Tibial nerve (tissue), 4 donors: ENCODE results near the gene CRIP2. TPM values are rescaled to one million over a fixed set of nuclear protein-coding genes. Genes with fewer than 3 reads are reported as not detected.

Experiments
- DNase-seq, 2 donors: peaks; one replicate each; pipeline ENCODE4 v3.0.0-alpha.2; 2019; ENCODE audit warnings: low spot score in 2 of 2
- H3K27ac ChIP-seq, 4 donors: fragments of 200-600 bp; sonication (generic) in 3 of 4; one replicate each; pipeline ENCODE4 v1.5.1; 2017 to 2019; ENCODE audit warnings: mild to moderate bottlenecking in 1 of 4
- H3K27me3 ChIP-seq, 2 donors: fragments of 200-600 bp; sonication (generic) in 1 of 2; one replicate each; pipeline versions ENCODE4 v1.5.1 to v1.6.0; 2017 to 2019
- H3K36me3 ChIP-seq, 3 donors: fragments of 200-600 bp; sonication (generic); one replicate each; pipeline ENCODE4 v1.5.1; 2018 to 2019
- H3K4me1 ChIP-seq, 4 donors: fragments of 200-600 bp; sonication (generic) in 3 of 4; one replicate each; pipeline ENCODE4 v1.5.1; 2017 to 2019
- H3K4me3 ChIP-seq, 4 donors: fragments of 200-600 bp; sonication (generic) in 3 of 4; one replicate each; pipeline ENCODE4 v1.5.1; 2017 to 2019; ENCODE audit warnings: mild to moderate bottlenecking in 1 of 4, moderate library complexity in 1 of 4
- H3K9me3 ChIP-seq, 4 donors: fragments of 200-600 bp; sonication (generic) in 3 of 4; one replicate each; pipeline ENCODE4 v1.5.1; 2017 to 2019
- CTCF ChIP-seq, 5 experiments: fragments of 200-600 bp in 3 of 5; fragments of 450-650 bp in 2 of 5; sonication (generic) in 3 of 5; IDR thresholded peaks; one replicate each; pipeline ENCODE4 v1.5.1; 2016 to 2019; ENCODE audit warnings: antibody characterized with exemption in 5 of 5, mild to moderate bottlenecking in 3 of 5, moderate library complexity in 2 of 5
- EP300 ChIP-seq, 2 donors: sonication (generic); formaldehyde crosslinking; IDR thresholded peaks; one replicate each; pipeline ENCODE4 v1.6.1; 2017; ENCODE audit warnings: antibody characterized with exemption in 2 of 2, mild to moderate bottlenecking in 1 of 2
- POLR2A ChIP-seq, 2 donors: fragments of 450-650 bp; IDR thresholded peaks; one replicate each; pipeline ENCODE4 v1.6.1; 2017; ENCODE audit warnings: antibody characterized with exemption in 2 of 2, mild to moderate bottlenecking in 2 of 2, moderate library complexity in 2 of 2
- WGBS, 2 donors: methylation state at CpG; one replicate each; pipeline ENCODE4 v1.1.5; 2018; 5-methylcytosine and 5-hydroxymethylcytosine counted together
- total RNA-seq, 4 donors: library from RNA; depleted of rRNA; stranded (reverse); fragments of >200 nt; gene quantifications; one replicate each; pipeline ENCODE4 v1.1.0, GENCODE V29; 2016

Gene CRIP2
- total RNA-seq, 4 donors from 2014 or later: 161 to 268 (median 208) TPM

DNA sequence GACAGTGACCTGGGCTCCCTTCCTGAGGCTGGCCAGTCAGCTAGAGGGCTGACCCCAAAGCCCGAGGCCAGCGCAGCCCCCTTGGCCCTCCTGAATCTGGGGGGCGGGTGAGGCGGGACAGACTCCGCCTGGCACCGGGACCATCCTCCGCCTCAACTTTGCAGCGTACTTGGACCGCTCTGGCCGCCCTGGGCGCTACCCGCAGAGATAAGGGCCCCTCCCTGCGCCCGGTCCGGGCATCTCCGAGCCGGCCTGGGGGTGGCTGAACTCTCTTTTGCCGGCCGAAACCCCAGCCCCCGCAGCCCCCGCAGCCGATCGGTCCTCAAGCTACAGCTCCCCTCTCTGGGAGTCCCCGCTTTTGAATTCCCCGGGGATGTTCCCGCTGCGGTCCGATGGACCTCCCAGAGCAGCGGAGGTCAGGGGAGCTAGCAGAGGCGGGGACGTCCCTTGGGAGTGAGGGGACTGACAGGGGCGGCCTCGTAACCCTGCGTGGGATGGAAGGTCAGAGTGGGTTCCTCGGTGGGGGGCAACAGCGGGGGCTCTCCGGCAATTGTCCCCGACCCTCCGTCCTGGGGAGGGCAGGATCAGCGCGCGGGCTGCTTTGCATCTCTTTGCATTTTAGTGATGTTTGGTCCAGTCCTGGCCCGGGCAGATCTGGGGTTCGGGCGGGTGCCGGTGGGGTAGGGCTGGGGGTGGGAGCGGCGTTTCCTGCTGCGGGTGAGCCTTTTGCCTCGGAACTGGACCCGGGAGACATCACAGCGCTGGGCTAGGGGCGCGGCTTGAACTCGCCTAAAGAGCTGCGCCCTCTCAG lies 11.7 kb downstream of the CRIP2 start, which contains the start of gene CRIP1:
TSS of gene CRIP1 (plus strand) at position 724 of the 811 bp plus-strand sequence. CDS start 374 bp downstream, outside the sequence.
- H3K27me3 ChIP-seq: peaks cover 0 to 15% of the 10 kb centered on the region in 2 donors
- H3K36me3 ChIP-seq: no peaks in the 10 kb centered on the region
- no peaks in the 10 kb centered on the region for H3K9me3 ChIP-seq
- peaks cover 0 to 91% (median 74%) of the 10 kb centered on the region in 4 donors for H3K4me1 ChIP-seq
- TF ChIP-seq POLR2A (IDR thresholded peaks at IDR 0.05) (no peak), CTCF (IDR thresholded peaks at IDR 0.05) (no peak), EP300 (IDR thresholded peaks at IDR 0.05) (no peak)
- no peak for DNase-seq
- WGBS, 2 donors: 9 to 17% methylated on average over 35 to 43 of the region's 56 CpGs
- H3K27ac ChIP-seq: peak within 1 kb of the TSS; percentile 66 to 99 (median 96)
- H3K4me3 ChIP-seq: peak within 1 kb of the TSS; percentile 10 to 88 (median 56)

GRCh38 chr14:105486974-105487448 lies 12.4 kb downstream of the CRIP2 start:
- 2% methylated on average over 10 of the region's 45 CpGs; no CpG with 5 or more reads in 1 of the 2 donors for WGBS, 2 donors
- H3K4me1 ChIP-seq: peaks cover 0 to 91% (median 70%) of the 10 kb centered on the region in 4 donors
- peak in 1 of 2 donors; percentile 58 for DNase-seq
- H3K36me3 ChIP-seq: no peaks in the 10 kb centered on the region
- H3K4me3 ChIP-seq: peak overlapping the region; percentile 10 to 88 (median 56)
- peak overlapping the region; percentile 66 to 99 (median 96) for H3K27ac ChIP-seq
- TF ChIP-seq POLR2A (IDR thresholded peaks at IDR 0.05) (no peak), EP300 (IDR thresholded peaks at IDR 0.05) (peak in 1 of 2 donors; percentile 8)
- H3K9me3 ChIP-seq: no peaks in the 10 kb centered on the region
- peaks cover 0 to 15% of the 10 kb centered on the region in 2 donors for H3K27me3 ChIP-seq

GRCh38 chr14:105487449-105487985 lies 12.9 kb downstream of the CRIP2 start:
- Histone ChIP-seq H3K36me3 (peaks cover 0 to 1% (median 0%) of the 10 kb centered on the region in 3 donors), H3K4me1 (peaks cover 0 to 91% (median 65%) of the 10 kb centered on the region in 4 donors), H3K27me3 (peaks cover 0 to 15% of the 10 kb centered on the region in 2 donors), H3K27ac (peak overlapping the region; percentile 66 to 99 (median 96)), H3K4me3 (peak overlapping the region; percentile 10 to 88 (median 56)), H3K9me3 (no peaks in the 10 kb centered on the region)
- WGBS, 2 donors: 5% methylated on average over 42 of the region's 48 CpGs; no CpG with 5 or more reads in 1 of the 2 donors
- TF ChIP-seq EP300 (IDR thresholded peaks at IDR 0.05) (no peak), POLR2A (IDR thresholded peaks at IDR 0.05) (no peak), CTCF (IDR thresholded peaks at IDR 0.05) (no peak)
- DNase-seq: no peak

DNA sequence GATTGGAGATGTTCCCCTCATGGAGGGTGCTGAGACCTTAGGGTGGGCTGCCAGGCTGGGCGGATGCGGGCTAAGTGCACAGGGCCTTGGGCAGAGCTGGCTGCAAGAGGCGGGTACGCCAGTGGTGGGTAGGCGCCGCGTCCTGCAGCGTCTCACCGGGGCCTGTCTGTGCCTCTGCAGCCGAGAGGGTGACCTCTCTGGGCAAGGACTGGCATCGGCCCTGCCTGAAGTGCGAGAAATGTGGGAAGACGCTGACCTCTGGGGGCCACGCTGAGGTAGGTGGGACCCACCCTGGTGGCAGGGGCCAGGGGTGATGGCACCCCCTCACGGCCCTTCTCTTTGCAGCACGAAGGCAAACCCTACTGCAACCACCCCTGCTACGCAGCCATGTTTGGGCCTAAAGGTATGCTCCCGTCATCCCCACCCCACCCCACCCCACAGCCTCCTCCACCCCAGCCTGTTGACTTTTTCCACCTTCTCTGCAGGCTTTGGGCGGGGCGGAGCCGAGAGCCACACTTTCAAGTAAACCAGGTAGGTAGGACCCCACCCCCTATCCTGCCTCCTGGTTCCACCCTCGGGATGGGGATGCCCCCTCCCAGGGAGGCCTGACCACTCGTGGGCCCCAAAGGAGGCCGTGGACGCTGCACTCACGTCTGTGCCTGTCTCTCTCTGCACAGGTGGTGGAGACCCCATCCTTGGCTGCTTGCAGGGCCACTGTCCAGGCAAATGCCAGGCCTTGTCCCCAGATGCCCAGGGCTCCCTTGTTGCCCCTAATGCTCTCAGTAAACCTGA lies 13.6 kb downstream of the CRIP2 start:
- peaks cover 0 to 89% (median 59%) of the 10 kb centered on the region in 4 donors for H3K4me1 ChIP-seq

More for the DNA sequence above, 13.6 kb downstream of the CRIP2 start:
- peak overlapping the region; percentile 66 to 99 (median 96) for H3K27ac ChIP-seq
- DNase-seq: no peak
- peaks cover 0 to 8% (median 0%) of the 10 kb centered on the region in 3 donors for H3K36me3 ChIP-seq
- H3K9me3 ChIP-seq: no peaks in the 10 kb centered on the region
- H3K27me3 ChIP-seq: peaks cover 0 to 15% of the 10 kb centered on the region in 2 donors
- H3K4me3 ChIP-seq: peak overlapping the region; percentile 10 to 88 (median 56)
- TF ChIP-seq CTCF (IDR thresholded peaks at IDR 0.05) (no peak), EP300 (IDR thresholded peaks at IDR 0.05) (no peak), POLR2A (IDR thresholded peaks at IDR 0.05) (no peak)
- WGBS, 2 donors: 48 to 73% methylated on average over 5 to 21 of the region's 26 CpGs
